Neural cell (in vitro differentiated cells): ENCODE results near the gene F2R. TPM values are rescaled to one million over a fixed set of nuclear protein-coding genes. Genes with fewer than 3 reads are reported as not detected.

Source experiments
- H2AFZ ChIP-seq: fragments of 200-600, 300-800 bp; sonication (generic), shearing (Covaris generic); 2 replicates; pipeline ENCODE4 v1.6.0; 2014; ENCODE audit warnings: low read depth, mild to moderate bottlenecking, antibody characterized with exemption, low read length, moderate library complexity
- H3F3A ChIP-seq: fragments of 200-600 bp; shearing (Covaris generic); 2 replicates; pipeline ENCODE4 v1.6.1; 2016; ENCODE audit warnings: mild to moderate bottlenecking, moderate library complexity, mixed read lengths, antibody characterized with exemption, low read length; ENCODE audit not compliant: insufficient read depth, poor library complexity, severe bottlenecking
- H3K27ac ChIP-seq: fragments of 200-600, 300-800 bp; sonication (generic), shearing (Covaris generic); 2 replicates; pipeline ENCODE4 v1.5.1; 2014; ENCODE audit warnings: mild to moderate bottlenecking, low read length, moderate library complexity
- H3K27me3 ChIP-seq: fragments of 300-800, 200-600 bp; sonication (generic), shearing (Covaris generic); 2 replicates; pipeline ENCODE4 v1.6.0; 2014; ENCODE audit warnings: mild to moderate bottlenecking, low read depth, low read length, moderate library complexity; ENCODE audit not compliant: insufficient read depth
- H3K36me3 ChIP-seq: fragments of 300-800, 200-600 bp; sonication (generic), shearing (Covaris generic); 2 replicates; pipeline ENCODE4 v1.5.1; 2014; ENCODE audit warnings: mild to moderate bottlenecking, antibody characterized with exemption, low read length, moderate library complexity; ENCODE audit not compliant: insufficient read depth
- H3K4me2 ChIP-seq: fragments of 300-800, 200-600 bp; sonication (generic), shearing (Covaris generic); 2 replicates; pipeline ENCODE4 v1.6.0; 2014; ENCODE audit warnings: mild to moderate bottlenecking, low read length
- H3K4me3 ChIP-seq: fragments of 300-800, 200-600 bp; sonication (generic), shearing (Covaris generic); 2 replicates; pipeline ENCODE4 v1.5.1; 2014; ENCODE audit warnings: mild to moderate bottlenecking, low read length, moderate library complexity
- H3K79me2 ChIP-seq: fragments of 200-600 bp; shearing (Covaris generic); replicated peaks from 2 replicates; pipeline ENCODE4 v1.6.0; 2014; ENCODE audit warnings: mild to moderate bottlenecking, low read length, moderate library complexity; ENCODE audit not compliant: insufficient read depth
- H3K9ac ChIP-seq: fragments of 300-800, 200-600 bp; sonication (generic), shearing (Covaris generic); 2 replicates; pipeline ENCODE4 v1.6.1; 2016; ENCODE audit warnings: mild to moderate bottlenecking, low read length, mixed read lengths
- H3K9me2 ChIP-seq: fragments of 200-600 bp; shearing (Covaris generic); 2 replicates; pipeline ENCODE4 v1.6.1; 2016; ENCODE audit warnings: mild to moderate bottlenecking, low read length, mixed read lengths; ENCODE audit not compliant: insufficient read depth
- H3K9me3 ChIP-seq: fragments of 200-600, 300-800 bp; sonication (generic), shearing (Covaris generic); 2 replicates; pipeline ENCODE4 v1.6.1; 2016; ENCODE audit warnings: mild to moderate bottlenecking, mixed run types, low read length, moderate library complexity, mixed read lengths
- H4K20me1 ChIP-seq: fragments of 200-600 bp; shearing (Covaris generic); 2 replicates; pipeline ENCODE4 v1.6.1; 2016; ENCODE audit warnings: mild to moderate bottlenecking, mixed run types; ENCODE audit not compliant: insufficient read depth
- CTCF ChIP-seq: fragments of 450-650 bp; IDR thresholded peaks from 2 replicates; pipeline ENCODE4 v1.5.1; 2014; ENCODE audit warnings: antibody characterized with exemption, mild to moderate bottlenecking, moderate library complexity; ENCODE audit not compliant: poor library complexity, severe bottlenecking
- EP300 ChIP-seq: fragments of 450-650 bp; conservative IDR thresholded peaks from 2 replicates; pipeline ENCODE4 v1.6.1; 2014; ENCODE audit warnings: antibody characterized with exemption, mild to moderate bottlenecking, moderate library complexity; ENCODE audit not compliant: poor library complexity, severe bottlenecking
- EZH2 ChIP-seq: fragments of 200-600, 300-800 bp; shearing (Covaris generic), sonication (generic); IDR thresholded peaks from 2 replicates; pipeline ENCODE4 v1.6.1; 2014; ENCODE audit warnings: antibody characterized with exemption, low read length, borderline replicate concordance, mild to moderate bottlenecking; ENCODE audit not compliant: insufficient read depth, poor library complexity, severe bottlenecking
- MXI1 ChIP-seq: fragments of 450-650 bp; conservative IDR thresholded peaks from 2 replicates; pipeline ENCODE4 v1.6.1; 2014; ENCODE audit warnings: antibody characterized with exemption, mild to moderate bottlenecking; ENCODE audit not compliant: poor library complexity, severe bottlenecking
- POLR2AphosphoS5 ChIP-seq: IDR thresholded peaks from 2 replicates; pipeline ENCODE4 v1.6.1; 2012
- RAD21 ChIP-seq: fragments of 450-650 bp; conservative IDR thresholded peaks from 2 replicates; pipeline ENCODE4 v1.6.1; 2014; ENCODE audit warnings: antibody characterized with exemption, mild to moderate bottlenecking, moderate library complexity
- REST ChIP-seq: IDR thresholded peaks from 2 replicates; pipeline ENCODE4 v1.6.1; 2012; ENCODE audit warnings: borderline replicate concordance
- SMC3 ChIP-seq: fragments of 450-650 bp; conservative IDR thresholded peaks from 2 replicates; pipeline ENCODE4 v1.6.1; 2014; ENCODE audit warnings: antibody characterized with exemption, mild to moderate bottlenecking, moderate library complexity; ENCODE audit not compliant: poor library complexity
- TAF1 ChIP-seq: IDR thresholded peaks from 2 replicates; pipeline ENCODE4 v1.6.1; 2012; ENCODE audit warnings: low read depth
- polyA plus RNA-seq: library from polyadenylated mRNA; depleted of rRNA; stranded (reverse); fragments of >200 nt; gene quantifications from 2 replicates; pipeline ENCODE4 v1.2.3, GENCODE V29; 2014

F2R gene
- polyA plus RNA-seq, 1 donor from 2014 or later: 35.9 TPM

GRCh38 chr5:76723266-76723665 is 7.3 kb downstream of the F2R start:
- H3K9me2 ChIP-seq: no peaks in the 10 kb centered on the region
- no peak overlapping the region for H3K27ac ChIP-seq
- no peak overlapping the region for H2AFZ ChIP-seq
- no peaks in the 10 kb centered on the region for H4K20me1 ChIP-seq
- H3K9ac ChIP-seq: no peak overlapping the region
- no peaks in the 10 kb centered on the region for H3F3A ChIP-seq
- TF ChIP-seq TAF1: no peak
- TF ChIP-seq EP300: no peak
- no peak for TF ChIP-seq POLR2AphosphoS5
- peaks cover 46% of the 10 kb centered on the region for H3K79me2 ChIP-seq
- H3K4me3 ChIP-seq: no peak overlapping the region
- no peak overlapping the region for H3K4me2 ChIP-seq
- H3K27me3 ChIP-seq: no peaks in the 10 kb centered on the region
- peaks cover 5% of the 10 kb centered on the region for H3K36me3 ChIP-seq
- H3K9me3 ChIP-seq: no peaks in the 10 kb centered on the region

- Histone ChIP-seq H3K4me3 (no peak overlapping the region), H3K4me2 (no peak overlapping the region), H4K20me1 (no peaks in the 10 kb centered on the region), H3K9me2 (no peaks in the 10 kb centered on the region), H2AFZ (no peak overlapping the region), H3F3A (no peaks in the 10 kb centered on the region), H3K27ac (no peak overlapping the region), H3K9me3 (no peaks in the 10 kb centered on the region), H3K36me3 (peaks cover 5% of the 10 kb centered on the region), H3K27me3 (no peaks in the 10 kb centered on the region), H3K79me2 (peaks cover 46% of the 10 kb centered on the region), H3K9ac (no peak overlapping the region)
- no peak for TF ChIP-seq POLR2AphosphoS5
- no peak for TF ChIP-seq REST
- TF ChIP-seq EP300: no peak
- TF ChIP-seq MXI1: no peak
- TF ChIP-seq CTCF: no peak
- no peak for TF ChIP-seq RAD21
- no peak for TF ChIP-seq TAF1
- no peak for TF ChIP-seq SMC3
- no peak for TF ChIP-seq EZH2
Observed at GRCh38 chr5:76723906-76724305, 8.0 kb downstream of the F2R start.

GRCh38 chr5:76724871-76725270 is 8.9 kb downstream of the F2R start:
- H2AFZ ChIP-seq: no peak overlapping the region
- no peaks in the 10 kb centered on the region for H3K9me3 ChIP-seq
- H3K9ac ChIP-seq: no peak overlapping the region
- no peak overlapping the region for H3K4me2 ChIP-seq
- no peaks in the 10 kb centered on the region for H3K27me3 ChIP-seq
- H3F3A ChIP-seq: no peaks in the 10 kb centered on the region
- no peaks in the 10 kb centered on the region for H3K9me2 ChIP-seq
- no peak for TF ChIP-seq RAD21
- TF ChIP-seq MXI1: no peak
- no peak for TF ChIP-seq REST
- TF ChIP-seq EZH2: no peak
- TF ChIP-seq POLR2AphosphoS5: no peak
- no peak overlapping the region for H3K27ac ChIP-seq
- H3K4me3 ChIP-seq: no peak overlapping the region
- H3K36me3 ChIP-seq: peaks cover 5% of the 10 kb centered on the region
- no peaks in the 10 kb centered on the region for H4K20me1 ChIP-seq
- H3K79me2 ChIP-seq: peaks cover 47% of the 10 kb centered on the region
